Progenitor cell of endocrine pancreas (in vitro differentiated cells): ENCODE data around the gene CALML3. TPM values are rescaled to one million over a fixed set of nuclear protein-coding genes. Genes with fewer than 3 reads are reported as not detected.

Experiments
- DNase-seq: peaks from one replicate; pipeline ENCODE4 v3.0.0; 2021; ENCODE audit warnings: low spot score; ENCODE audit not compliant: unreplicated experiment
- H3K27ac Mint-ChIP-seq: 2 replicates; pipeline ENCODE4 v1.8.0; 2021; ENCODE audit warnings: mild to moderate bottlenecking, moderate library complexity, mixed read lengths
- H3K27me3 Mint-ChIP-seq: 2 replicates; pipeline ENCODE4 v1.8.0; 2021; ENCODE audit warnings: mixed read lengths
- H3K36me3 Mint-ChIP-seq: 2 replicates; pipeline ENCODE4 v1.8.0; 2022; ENCODE audit warnings: mixed read lengths; ENCODE audit not compliant: insufficient read depth
- H3K4me1 Mint-ChIP-seq: 2 replicates; pipeline ENCODE4 v1.8.0; 2021; ENCODE audit warnings: low read depth, mixed read lengths
- H3K4me3 Mint-ChIP-seq: 2 replicates; pipeline ENCODE4 v1.8.0; 2021; ENCODE audit warnings: low read depth, mild to moderate bottlenecking, moderate library complexity, mixed read lengths
- H3K9me3 Mint-ChIP-seq: 2 replicates; pipeline ENCODE4 v1.8.0; 2021; ENCODE audit warnings: low read depth, mixed read lengths
- CTCF ChIP-seq: fragments of 200-600 bp; sonication (generic); IDR thresholded peaks from one replicate; pipeline ENCODE4 v1.5.0; 2021; ENCODE audit warnings: antibody characterized with exemption, mild to moderate bottlenecking; ENCODE audit not compliant: unreplicated experiment
- total RNA-seq: library from RNA; stranded (reverse); gene quantifications from 2 replicates; pipeline ENCODE4 v1.2.1, GENCODE V29; 2021

CALML3 gene
- total RNA-seq, 1 donor from 2014 or later: not detected

- Mint-ChIP-seq H3K4me1 (peaks cover 18% of the 10 kb centered on the region), H3K36me3 (peaks cover 2% of the 10 kb centered on the region), H3K9me3 (peaks cover 3% of the 10 kb centered on the region), H3K27ac (no peak overlapping the region), H3K4me3 (no peak overlapping the region), H3K27me3 (peaks cover 5% of the 10 kb centered on the region)
- TF ChIP-seq CTCF: no peak
- DNase-seq: no peak
These were observed 23.3 kb downstream of the CALML3 start for GRCh38 chr10:5547931-5548660.

- H3K27ac Mint-ChIP-seq: no peak overlapping the region
- no peak for DNase-seq
- H3K4me1 Mint-ChIP-seq: peaks cover 23% of the 10 kb centered on the region
- TF ChIP-seq CTCF: no peak
- peaks cover 7% of the 10 kb centered on the region for H3K27me3 Mint-ChIP-seq
- H3K36me3 Mint-ChIP-seq: no peaks in the 10 kb centered on the region
- H3K9me3 Mint-ChIP-seq: no peaks in the 10 kb centered on the region
- no peak overlapping the region for H3K4me3 Mint-ChIP-seq
These were observed 24.9 kb downstream of the CALML3 start for GRCh38 chr10:5549462-5550249.

GRCh38 chr10:5550250-5550545 is 25.4 kb downstream of the CALML3 start:
- H3K36me3 Mint-ChIP-seq: no peaks in the 10 kb centered on the region
- H3K9me3 Mint-ChIP-seq: no peaks in the 10 kb centered on the region
- TF ChIP-seq CTCF: no peak
- H3K27me3 Mint-ChIP-seq: peaks cover 9% of the 10 kb centered on the region
- peak overlapping the region; percentile 80 for H3K27ac Mint-ChIP-seq
- DNase-seq: no peak
- peaks cover 24% of the 10 kb centered on the region for H3K4me1 Mint-ChIP-seq
- H3K4me3 Mint-ChIP-seq: no peak overlapping the region

GRCh38 chr10:5550621-5551530 is 26.1 kb downstream of the CALML3 start:
- H3K9me3 Mint-ChIP-seq: no peaks in the 10 kb centered on the region
- H3K27ac Mint-ChIP-seq: peak overlapping the region; percentile 80
- no peak for TF ChIP-seq CTCF
- DNase-seq: no peak
- no peak overlapping the region for H3K4me3 Mint-ChIP-seq
- no peaks in the 10 kb centered on the region for H3K36me3 Mint-ChIP-seq
- peaks cover 9% of the 10 kb centered on the region for H3K27me3 Mint-ChIP-seq
- H3K4me1 Mint-ChIP-seq: peaks cover 24% of the 10 kb centered on the region
